GM18499 (cell line): ENCODE data around the gene SMG6.
"Not testable (repeated sequence)": the region's sequence is repeated elsewhere in the genome, so short reads cannot be mapped to it uniquely, and the experiment has no call there.

Experiments used
- ATAC-seq: cut with Tn5 transposase; IDR thresholded peaks from one replicate; pipeline ENCODE4 v1.9.1; 2021; ENCODE audit warnings: moderate number of reproducible peaks; ENCODE audit not compliant: insufficient read depth, unreplicated experiment

Gene SMG6

DNA sequence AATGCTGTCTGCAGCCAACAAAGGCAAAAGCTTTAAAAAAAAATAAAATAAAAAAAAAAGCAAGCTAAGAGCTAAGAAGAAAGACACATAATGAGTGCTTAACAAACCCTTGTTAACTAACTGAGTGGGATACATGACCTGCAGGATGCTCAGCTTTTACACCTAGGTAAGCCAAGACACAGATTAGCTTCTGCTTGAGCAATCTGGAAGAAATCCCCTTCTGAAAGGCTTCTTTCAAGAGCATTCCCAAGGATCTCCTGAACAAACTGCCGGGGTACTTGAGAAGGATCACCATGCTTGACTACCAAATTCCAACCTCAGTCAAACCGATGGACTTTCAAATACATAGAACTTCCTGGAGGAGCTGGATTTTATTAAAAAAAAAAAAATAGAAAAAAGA, 92.9 kb downstream of the SMG6 start:
- no peak for ATAC-seq

DNA sequence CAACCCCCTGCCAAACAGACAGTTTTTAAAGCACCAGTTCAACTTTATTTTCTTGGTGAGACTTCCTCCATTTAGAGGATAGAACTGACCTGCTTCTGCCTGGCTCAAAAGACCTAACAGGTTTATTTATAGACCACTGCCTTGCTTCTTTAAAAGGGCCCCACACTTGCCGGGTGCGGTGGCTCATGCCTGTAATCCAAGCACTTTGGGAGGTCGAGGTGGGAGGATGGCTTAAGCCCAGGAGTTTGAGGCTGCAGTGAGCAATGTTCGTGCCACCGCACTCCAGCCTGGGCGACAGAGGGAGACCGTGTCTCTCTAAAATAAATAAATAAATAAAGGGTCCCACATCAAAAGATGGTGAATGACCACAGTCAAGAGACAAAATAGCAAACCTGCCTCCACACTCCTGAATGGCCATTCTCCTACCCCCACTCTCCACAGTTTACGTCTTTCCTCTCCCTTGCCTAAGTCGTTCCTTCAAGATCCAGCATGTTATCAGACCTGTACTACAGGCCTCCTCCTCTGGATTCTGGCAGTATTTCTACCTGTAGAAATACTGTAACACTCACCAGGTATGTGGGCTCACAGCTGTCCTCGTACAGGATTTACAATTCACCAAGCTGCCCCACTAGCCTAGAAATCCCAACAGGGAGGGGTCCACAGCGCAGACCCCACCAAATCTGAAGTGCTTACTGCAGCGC, 95.6 kb downstream of the SMG6 start:
- no peak for ATAC-seq

DNA sequence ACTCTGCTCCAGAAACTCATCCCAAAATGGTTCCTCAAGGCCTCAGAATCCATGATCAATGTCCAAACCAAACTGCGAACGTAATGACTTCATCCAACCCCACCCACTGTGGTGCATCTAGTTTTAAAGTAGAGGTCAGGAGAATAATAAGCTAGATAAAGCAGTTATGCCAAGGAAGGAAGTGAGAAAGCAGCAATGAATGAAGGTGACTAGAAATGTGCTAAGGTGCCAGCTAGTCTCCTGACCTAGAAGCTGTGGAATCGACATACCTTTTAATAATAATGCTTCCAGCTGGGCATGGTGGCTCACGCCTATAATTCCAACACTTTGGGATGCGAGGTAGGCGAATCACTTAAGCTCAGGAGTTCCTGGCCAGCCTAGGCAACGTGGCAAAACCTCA, 99.2 kb downstream of the SMG6 start:
- ATAC-seq, result no peak

DNA sequence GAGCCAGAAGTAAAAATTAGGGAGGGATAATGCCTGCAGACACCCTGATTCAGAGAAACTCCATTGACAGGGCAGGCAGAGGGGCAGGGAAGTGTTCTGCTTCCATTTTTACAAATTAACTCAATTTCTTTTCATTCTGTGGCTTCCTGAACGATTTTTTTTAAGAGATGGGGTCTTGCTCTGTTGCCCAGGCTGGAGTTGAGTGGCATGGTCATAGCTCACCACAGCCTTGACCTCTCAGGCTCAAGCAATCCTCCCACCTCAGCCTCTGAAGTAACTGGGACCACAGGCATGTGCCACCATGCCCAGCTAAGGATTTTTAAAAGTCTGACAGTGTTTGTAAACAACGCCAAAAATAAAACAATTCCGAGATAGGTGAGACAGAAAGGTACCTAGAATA, 99.8 kb downstream of the SMG6 start:
- ATAC-seq, result no peak

DNA sequence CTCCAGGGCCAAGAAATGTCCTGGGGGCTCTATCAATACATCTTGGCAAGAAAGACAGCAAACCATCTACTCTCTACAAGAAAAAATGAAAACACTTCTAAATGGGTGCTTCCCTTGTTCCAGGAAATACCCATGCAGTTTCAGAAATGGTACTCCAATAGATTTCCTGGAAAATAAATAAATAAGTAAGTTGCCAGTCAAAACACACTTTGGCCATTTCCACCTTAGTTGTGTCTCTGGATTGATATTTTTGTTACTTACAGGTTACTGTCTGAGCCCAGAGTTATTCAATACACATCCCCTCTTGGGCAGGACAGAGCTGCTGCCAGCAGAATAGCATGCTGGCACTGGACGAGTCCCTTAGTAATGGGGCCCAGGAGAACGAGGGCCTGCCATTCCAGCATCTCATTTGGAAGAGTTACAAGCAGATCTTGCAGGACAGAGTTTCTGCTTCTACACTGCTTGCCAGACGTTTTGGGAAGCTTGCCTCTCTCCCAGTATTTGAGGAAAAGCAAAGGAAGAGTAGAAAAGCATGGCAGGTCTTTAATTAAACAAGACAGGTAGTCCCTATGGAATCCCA, 100.5 kb downstream of the SMG6 start:
- no peak for ATAC-seq

DNA sequence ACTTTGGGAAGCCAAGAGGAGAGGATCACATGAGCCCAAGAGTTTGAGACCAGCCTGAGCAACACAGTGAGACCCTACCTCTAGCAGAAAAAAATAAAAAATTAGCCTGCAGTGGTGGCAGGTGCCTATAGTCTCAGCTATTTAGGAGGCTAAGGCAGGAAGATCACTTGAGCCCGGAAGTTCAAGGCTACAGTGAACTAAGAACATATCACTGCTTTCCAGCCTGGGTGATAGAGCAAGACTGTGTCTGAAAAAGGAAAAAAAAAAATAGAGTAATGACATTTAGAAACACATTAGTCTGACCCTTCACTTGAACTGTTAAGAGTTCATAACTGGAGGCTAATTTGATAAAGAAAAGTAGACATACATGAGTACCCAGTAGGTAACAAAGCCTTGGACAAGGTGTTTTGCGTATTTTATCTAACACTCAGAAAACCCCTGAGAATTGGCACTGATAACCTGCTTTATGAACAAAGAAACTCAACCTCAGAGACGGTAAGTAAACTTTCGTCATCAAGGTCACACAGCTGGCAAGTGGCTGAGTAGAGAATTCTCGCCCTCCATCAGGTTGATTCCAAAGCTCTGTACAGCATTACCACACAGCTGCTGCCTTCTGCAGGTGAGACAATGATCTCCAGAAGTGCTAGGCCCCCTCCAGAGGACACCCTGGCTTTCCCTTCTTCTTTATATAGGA, 101.1 kb downstream of the SMG6 start:
- no peak for ATAC-seq

DNA sequence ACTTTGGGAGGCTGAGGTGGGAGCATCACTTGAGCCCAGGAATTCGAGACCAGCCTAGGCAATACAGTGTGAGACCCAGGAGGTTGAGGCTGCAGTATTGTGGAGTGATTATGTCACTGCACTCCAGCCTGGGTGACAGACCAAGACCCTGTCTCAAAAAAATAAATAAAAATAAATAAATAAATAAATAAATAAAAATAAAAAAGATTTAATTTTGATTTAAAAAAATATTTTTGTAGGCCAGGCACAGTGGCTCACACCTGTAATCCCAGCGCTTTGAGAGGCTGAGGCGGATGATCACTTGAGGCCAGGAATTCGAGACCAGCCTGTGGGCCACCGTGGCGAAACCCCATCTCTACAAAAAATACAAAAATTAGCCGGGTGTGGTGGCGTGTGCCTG, 104.2 kb downstream of the SMG6 start:
- ATAC-seq, result not testable (repeated sequence)

DNA sequence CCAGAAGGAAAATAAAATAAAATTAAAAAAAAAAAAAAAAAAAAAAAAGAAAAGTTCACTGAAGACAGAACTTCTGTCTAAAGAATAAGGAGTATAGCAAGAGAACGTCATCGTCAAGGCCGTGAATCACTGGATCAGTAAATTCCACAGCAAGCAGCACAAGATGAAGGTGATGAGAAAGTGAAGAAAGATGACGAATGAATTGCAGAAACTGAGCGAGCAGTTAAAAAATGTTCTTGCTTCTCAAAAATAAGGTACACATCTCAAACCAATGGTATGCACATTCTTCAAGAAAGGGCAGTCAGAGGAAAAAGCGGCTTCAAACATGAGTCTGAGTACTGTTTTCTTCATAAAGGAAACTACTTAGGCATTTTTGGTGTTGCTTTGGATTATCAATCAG, 104.7 kb downstream of the SMG6 start:
- ATAC-seq, result no peak

DNA sequence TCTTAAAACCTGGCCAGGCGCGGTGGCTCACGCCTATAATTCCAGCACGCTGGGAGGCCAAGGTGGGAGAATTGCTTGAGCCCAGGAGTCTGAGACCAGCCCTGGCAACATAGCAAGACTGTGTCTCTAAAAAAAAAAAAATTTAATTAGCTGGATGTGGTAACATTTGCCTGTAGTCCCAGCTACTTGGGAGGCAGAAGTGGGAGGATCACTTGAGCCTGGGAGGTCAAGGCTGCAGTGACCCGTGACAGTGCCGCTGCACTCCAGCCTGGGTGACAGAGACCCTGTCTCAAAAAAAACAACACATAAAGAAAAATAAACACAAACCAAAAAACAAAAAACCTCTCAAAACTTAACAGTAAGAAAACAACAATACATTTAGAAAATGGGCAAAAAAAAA, 106.3 kb downstream of the SMG6 start:
- no peak for ATAC-seq

DNA sequence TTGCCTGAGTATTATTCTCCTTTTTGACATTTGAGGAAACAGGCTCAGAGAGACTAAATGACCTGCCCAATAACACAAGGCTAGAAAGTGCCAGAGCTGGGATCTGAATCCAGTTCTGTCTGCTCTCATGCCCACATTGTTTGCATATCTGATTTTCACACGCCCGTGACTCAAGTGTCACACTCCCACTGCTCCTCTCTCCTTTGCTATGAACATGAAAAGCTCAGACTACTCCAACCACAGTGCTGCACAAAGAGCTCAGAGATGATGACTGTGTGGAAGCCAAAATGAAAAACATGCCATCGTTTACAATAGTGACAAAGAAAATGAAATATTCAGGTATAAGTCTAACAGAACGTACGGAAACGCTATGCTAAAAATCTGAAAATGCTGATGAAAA, 107.9 kb downstream of the SMG6 start:
- no peak for ATAC-seq

DNA sequence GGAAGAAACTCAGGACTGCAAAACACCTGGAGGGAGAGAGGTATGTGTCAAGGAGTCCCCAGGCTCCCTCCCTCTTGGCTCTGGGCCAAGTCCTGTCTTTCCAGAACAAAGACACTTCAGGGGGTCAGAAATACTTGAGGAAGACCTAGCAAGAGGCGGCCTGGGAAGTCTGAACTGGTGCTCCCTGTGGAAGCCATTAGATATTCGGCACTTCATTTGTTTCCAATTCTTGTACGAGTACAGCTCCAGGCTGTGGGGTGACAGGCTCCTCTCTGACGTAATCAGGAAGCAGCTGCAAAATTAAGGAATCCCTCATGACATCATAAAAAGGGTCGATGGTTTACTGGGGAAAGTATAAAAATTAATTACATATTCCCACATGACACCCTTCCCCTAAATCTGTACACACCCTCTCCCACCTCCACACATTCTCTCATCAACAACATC, 108.7 kb downstream of the SMG6 start:
- ATAC-seq, result no peak

DNA sequence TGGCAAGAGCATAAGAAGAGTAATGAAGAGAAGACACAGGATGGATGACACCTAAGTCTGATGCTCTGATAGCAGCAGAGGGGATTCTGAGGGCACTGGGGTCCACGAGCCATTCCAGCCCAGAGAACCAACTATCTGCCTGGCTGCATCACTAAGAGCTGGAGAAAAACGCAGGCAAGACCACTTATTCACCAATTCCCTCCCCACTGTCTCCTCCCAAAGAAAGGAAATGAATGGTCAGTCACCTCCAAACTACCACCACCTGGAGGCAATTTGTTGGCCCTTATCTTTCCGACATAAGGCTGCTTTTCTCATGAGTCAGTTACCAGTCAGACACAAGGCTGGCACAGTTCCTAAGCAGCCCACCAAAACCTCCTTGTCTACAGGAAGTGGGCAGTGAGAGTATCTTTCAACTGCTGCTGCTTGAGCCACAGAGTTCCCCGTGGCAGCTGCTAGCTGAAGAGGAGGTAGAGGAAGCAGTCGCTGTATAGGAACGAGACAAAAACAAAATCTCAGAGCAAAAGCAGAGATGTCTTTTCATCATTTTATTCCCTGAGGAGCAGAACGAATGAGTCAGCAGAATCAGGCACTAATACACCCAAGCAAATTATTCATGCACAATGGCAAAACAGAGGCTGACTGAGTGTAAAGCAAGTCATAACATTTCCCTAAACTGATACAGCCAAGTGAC, 111.1 kb downstream of the SMG6 start:
- ATAC-seq, result no peak

DNA sequence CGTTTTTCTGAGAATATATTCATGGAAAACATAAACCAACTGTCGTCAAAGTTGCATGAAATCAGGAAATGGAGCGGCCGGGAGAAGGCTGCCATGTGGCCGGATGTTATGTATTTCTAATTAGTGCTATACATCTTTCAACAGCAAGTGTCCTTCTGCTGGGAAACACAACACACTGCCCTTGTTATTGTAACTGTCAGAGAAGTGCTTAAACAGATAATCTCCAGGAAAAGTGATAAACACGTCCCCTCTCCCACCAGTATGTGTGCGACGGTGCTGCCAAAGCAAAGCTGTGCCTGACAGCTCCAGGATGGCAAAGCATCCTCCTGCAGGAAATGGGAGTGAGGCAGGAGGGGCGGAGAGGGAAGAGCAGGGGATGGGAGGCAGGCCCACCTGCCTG, 111.8 kb downstream of the SMG6 start:
- ATAC-seq, result no peak

DNA sequence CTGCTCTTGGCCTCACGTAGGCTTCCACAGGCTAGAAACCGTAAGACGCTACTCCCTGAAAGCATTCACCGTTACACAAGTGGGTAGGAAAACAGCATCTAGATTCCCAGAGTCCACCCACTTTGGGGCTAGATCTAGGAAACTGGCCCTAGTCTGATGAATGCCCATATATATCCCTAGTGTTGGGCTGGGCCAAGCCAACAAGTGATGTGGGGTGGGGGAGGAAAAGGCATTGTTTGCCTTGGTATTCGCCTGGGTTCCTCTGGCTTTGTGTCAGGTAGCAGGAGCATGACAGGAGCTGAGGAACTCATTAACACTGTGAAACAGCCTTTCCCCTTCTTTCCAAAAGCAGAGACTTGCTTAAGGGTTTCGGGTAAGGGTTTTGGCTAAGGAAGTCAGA, 112.4 kb downstream of the SMG6 start:
- no peak for ATAC-seq

DNA sequence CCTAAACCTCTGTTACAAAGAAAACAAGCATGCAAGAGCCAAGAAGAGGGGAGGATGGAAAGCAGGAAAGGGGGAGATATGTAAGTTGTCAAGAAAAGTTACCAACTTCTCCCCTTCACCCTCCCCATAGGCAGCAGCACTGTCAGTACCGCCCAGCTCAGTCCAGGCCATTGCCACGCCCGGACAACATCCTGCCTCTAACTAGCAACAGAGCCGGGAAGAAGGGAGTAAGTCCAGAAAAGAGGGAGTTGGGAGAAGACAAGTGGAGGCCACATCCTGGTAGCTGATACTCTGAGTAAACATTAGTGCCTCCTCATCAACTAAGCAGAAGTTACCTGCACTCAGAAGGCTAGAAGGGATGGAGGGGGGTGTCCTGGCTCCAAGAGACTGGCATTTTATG, 113.6 kb downstream of the SMG6 start:
- ATAC-seq, result no peak

DNA sequence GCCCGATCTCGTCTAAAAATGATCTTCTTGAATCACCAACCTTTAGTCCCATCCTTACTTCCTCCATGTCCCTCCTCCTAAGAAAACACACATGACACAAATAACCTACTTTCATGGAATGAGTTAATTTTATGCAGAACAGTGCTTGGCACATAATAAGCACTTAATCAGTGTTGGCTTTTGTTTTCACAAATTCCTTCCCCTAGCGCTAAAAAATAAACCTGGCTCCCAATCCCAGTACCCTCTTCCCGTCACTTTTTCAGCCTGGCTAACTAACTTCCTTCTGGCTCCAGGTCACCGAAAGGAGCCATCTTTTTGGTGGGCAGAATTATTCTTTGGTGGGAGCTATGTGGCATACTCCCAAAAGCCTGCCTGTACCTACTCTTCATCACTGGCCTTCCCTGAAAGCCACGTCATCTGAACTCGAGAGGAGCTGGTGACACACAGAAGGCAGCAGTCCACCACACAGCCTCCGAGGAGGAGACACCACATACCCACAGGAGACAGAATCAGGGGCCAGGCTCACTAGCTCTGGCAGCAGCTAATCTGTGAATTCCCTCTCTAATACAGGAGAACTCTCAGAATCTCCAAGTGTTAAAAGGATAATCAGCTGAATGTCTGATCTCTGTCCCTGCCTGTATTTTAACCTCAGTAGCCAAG, 114.5 kb downstream of the SMG6 start:
- ATAC-seq, result no peak

DNA sequence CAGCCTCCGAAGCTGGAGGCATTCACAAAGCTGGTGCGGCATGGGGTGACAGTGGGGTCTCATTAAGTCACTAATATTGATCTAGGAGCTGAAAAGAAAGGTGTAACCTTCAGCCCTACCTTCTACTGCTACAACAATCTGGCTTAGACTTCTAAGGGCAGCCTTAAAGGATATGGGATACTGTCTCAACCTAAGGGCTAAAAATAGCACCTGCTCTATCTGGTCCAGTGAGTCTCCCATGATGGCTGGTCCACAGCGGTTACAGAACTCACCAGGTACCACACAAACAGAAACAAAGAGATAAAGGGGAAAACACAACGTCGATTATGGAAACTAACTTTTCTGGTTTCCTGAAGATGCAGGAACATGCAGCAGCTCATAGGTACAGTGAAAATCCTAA, 115.8 kb downstream of the SMG6 start:
- ATAC-seq, result no peak

DNA sequence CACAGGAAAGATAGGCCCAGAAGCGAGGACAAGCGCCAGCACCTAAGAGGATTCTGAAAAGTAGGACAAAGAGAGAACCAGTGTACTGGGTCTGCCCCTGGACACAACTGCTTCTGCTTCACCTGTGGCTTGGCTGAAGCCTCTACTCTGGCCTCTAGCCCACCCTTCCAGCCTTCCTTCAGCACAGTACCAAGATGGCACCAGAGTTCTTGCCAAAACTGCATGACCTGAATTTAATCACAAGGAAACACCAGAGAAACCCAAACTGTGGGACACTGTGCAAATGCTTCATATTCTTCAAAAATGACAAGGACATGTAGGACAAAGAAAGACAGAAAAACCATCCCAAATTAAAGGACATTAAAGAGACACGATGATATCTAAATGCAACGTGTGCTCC, 116.6 kb downstream of the SMG6 start:
- ATAC-seq, result no peak

DNA sequence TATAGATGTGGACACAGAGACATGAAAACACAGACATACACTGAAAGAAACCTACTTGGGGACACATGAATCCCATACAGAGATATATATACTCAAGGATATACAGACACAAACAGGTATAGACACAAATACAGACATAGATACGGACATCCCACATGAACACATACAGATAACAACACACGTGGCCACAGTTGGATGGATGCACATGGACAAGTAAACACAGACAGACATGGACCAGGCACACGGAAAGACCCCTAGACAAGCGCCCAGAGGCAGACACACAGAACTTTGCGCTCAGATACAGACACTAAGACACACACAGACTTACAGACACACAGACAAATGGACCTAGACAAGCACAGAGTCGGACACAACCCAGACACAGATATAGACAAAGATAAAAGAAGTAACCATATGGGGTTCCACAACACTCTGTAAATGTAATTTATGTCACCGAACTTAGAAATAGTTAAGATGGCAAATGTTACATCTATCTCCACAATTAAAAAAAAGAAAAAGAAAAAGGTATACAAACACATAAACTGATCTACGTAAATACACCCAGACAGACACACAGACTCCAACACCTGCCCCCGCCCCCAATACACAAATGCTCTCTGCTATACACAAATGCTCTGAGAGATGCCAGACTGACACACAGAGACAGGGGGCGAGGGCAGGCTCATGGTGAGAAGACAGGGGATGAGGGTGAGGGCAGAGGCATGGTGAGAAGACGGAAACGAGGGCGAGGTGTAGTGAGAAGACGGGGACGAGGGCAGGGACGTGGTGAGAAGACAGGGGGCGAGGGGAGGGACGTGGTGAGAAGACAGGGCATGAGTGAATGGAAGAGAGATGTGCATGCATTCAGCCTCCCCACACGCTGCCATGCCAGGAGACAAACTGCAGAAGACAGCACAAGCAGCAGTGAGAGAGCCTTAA, 118.3 kb downstream of the SMG6 start:
- no peak for ATAC-seq

DNA sequence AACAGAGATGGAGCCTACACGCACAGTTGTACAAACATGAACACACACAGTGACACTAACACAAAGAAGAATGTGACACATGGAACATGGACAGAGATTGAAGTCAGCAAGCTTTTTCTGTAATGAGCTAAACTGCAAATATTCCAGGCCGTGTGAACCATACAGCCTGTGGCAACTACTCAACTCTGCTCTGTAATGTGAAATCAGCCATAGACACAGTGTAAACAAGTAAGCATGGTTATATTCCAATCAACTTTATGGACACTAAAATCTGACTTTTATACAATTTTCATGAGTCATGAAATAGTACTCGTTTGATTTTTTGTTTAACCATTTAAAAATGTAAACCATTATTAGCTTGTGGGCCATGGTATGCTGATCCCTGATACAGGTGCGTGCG, 120.2 kb downstream of the SMG6 start:
- no peak for ATAC-seq
